SK-N-SH treated with all-trans-retinoic acid at 6 μM for 48 hours (cell line): Measurements from ENCODE around the gene ZNF423.

ENCODE experiments used
- BACH2 ChIP-seq: fragments of 250-450 bp; sonication (Bioruptor Pico); IDR thresholded peaks from 2 replicates; pipeline ENCODE4 v1.9.0; 2021; ENCODE audit warnings: mild to moderate bottlenecking, borderline replicate concordance
- PATZ1 ChIP-seq: fragments of 250-450 bp; sonication (Bioruptor Pico); IDR thresholded peaks from 2 replicates; pipeline ENCODE4 v1.8.0; 2020; ENCODE audit warnings: mild to moderate bottlenecking, moderate library complexity, borderline replicate concordance
- POU6F1 ChIP-seq: fragments of 250-450 bp; sonication (Bioruptor Pico); IDR thresholded peaks from 2 replicates; pipeline ENCODE4 v1.8.0; 2021; ENCODE audit warnings: low read depth, mild to moderate bottlenecking, moderate library complexity, borderline replicate concordance
- PPARA ChIP-seq: fragments of 250-450 bp; sonication (Bioruptor Pico); IDR thresholded peaks from 2 replicates; pipeline ENCODE4 v1.5.0; 2020; ENCODE audit warnings: mild to moderate bottlenecking, borderline replicate concordance
- RARB ChIP-seq: fragments of 250-450 bp; sonication (Bioruptor Pico); IDR thresholded peaks from 2 replicates; pipeline ENCODE4 v1.8.0; 2021; ENCODE audit warnings: mild to moderate bottlenecking, moderate library complexity
- SNAI2 ChIP-seq: fragments of 250-450 bp; sonication (Bioruptor Pico); IDR thresholded peaks from 2 replicates; pipeline ENCODE4 v1.5.0; 2020; ENCODE audit warnings: mild to moderate bottlenecking, moderate library complexity
- TCF4 ChIP-seq: fragments of 250-450 bp; sonication (Bioruptor Pico); IDR thresholded peaks from 2 replicates; pipeline ENCODE4 v1.8.0; 2021; ENCODE audit warnings: mild to moderate bottlenecking, moderate library complexity, borderline replicate concordance
- ZC3H10 ChIP-seq: fragments of 250-450 bp; sonication (Bioruptor Pico); IDR thresholded peaks from 2 replicates; pipeline ENCODE4 v1.5.1; 2021; ENCODE audit warnings: mild to moderate bottlenecking, moderate library complexity
- ZFP3 ChIP-seq: fragments of 250-450 bp; sonication (Bioruptor Pico); IDR thresholded peaks from 2 replicates; pipeline ENCODE4 v1.5.0; 2020; ENCODE audit warnings: mild to moderate bottlenecking, moderate library complexity
- ZFP30 ChIP-seq: fragments of 450-650 bp; formaldehyde crosslinking; IDR thresholded peaks from 2 replicates; pipeline ENCODE4 v1.5.0; 2022; ENCODE audit warnings: mild to moderate bottlenecking, moderate library complexity
- ZNF8 ChIP-seq: fragments of 450-650 bp; formaldehyde crosslinking; IDR thresholded peaks from 2 replicates; pipeline ENCODE4 v1.5.0; 2020; ENCODE audit warnings: mild to moderate bottlenecking, moderate library complexity

DNA sequence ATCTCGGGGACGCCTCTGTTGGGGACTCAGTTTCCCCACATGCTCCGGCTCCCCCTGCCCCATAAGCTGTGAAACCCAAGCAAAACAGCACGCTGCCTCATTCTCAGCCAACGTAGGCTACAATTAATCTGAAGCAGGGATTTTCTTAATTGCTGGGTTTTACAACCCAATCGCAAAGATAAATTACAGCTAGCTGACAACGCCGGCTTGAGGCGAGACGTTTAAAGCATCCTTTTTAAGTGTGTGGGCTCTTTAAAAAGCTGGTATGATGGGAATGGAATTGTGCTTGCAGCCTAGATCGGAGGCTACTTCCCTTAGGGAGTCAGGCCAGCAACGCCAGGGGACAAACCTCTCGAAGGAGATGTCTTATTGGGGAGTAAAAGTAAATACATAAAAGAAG, 185.3 kb downstream of the ZNF423 start:
- TF ChIP-seq PATZ1 (CRISPR knock-in tag), result no peak
- no peak for TF ChIP-seq BACH2 (CRISPR knock-in tag)
- no peak for TF ChIP-seq PPARA (CRISPR knock-in tag)
- TF ChIP-seq ZNF8 (CRISPR knock-in tag), result no peak
- TF ChIP-seq TCF4 (CRISPR knock-in tag), result no peak
- TF ChIP-seq ZFP3, result no peak
- TF ChIP-seq ZC3H10 (CRISPR knock-in tag), result no peak
- no peak for TF ChIP-seq ZFP30 (CRISPR knock-in tag)
- TF ChIP-seq RARB (CRISPR knock-in tag), result no peak
- TF ChIP-seq SNAI2 (CRISPR knock-in tag), result no peak
- TF ChIP-seq POU6F1 (CRISPR knock-in tag), result no peak
